ENCODE data around the gene PEBP1. TPM values are rescaled to one million over a fixed set of nuclear protein-coding genes. Genes with fewer than 3 reads are reported as not detected.

PEBP1 gene
- total RNA-seq, 1 experiment from 2014 or later, result 189 TPM

- no peak overlapping the region for H2AFZ ChIP-seq
These were observed 49.9 kb downstream of the PEBP1 start for GRCh38 chr12:118185602-118186397.

GRCh38 chr12:118187751-118188435, 52.0 kb downstream of the PEBP1 start:
- CTCF ChIA-PET, result no interaction called here

More at GRCh38 chr12:118185602-118186397, 49.9 kb downstream of the PEBP1 start:
- H3K4me2 ChIP-seq, result no peak overlapping the region
- ChIA-PET CTCF (no interaction called here), POLR2A (ENCODE audit: unreplicated experiment) (interaction anchor here (0.6 kb wide), 1 partner anchor 273 kb away, joined by 4 read pairs; no protein-coding TSS in a partner anchor)
- intact Hi-C loops (cut with micrococcal nuclease; ENCODE audit: unreplicated experiment), result no loop called here
- H3K4me3 ChIP-seq, result no peak overlapping the region
- TF ChIP-seq CTCF (conservative IDR thresholded peaks at IDR 0.05), result no peak
- no peak for TF ChIP-seq EZH2 (IDR thresholded peaks at IDR 0.05; ENCODE audit: low read depth)
- no peaks in the 10 kb centered on the region for H4K20me1 ChIP-seq (ENCODE audit: insufficient read depth)
- peaks cover 5% of the 10 kb centered on the region; the same call in 1 of the 2 replicates for H3K4me1 ChIP-seq (replicated peaks; ENCODE audit: insufficient read depth)
- no peaks in the 10 kb centered on the region for H3K27me3 ChIP-seq (ENCODE audit: insufficient read depth, low read depth)
- H3F3A ChIP-seq (ENCODE audit: insufficient read depth, low read depth), result peaks cover 8% of the 10 kb centered on the region; the same call in 1 of the 2 replicates
- no peaks in the 10 kb centered on the region; the same call in 1 of the 2 replicates for H3K36me3 ChIP-seq (ENCODE audit: low read depth)
- H3K9me3 ChIP-seq (ENCODE audit: insufficient read depth, low read depth), result no peaks in the 10 kb centered on the region
- no TSS peak for BruUV-seq (replicated peaks)
- H3K27ac ChIP-seq, result no peak overlapping the region
- H3K9me2 ChIP-seq (ENCODE audit: insufficient read depth), result no peaks in the 10 kb centered on the region
- H3K79me2 ChIP-seq (ENCODE audit: low read depth), result no peaks in the 10 kb centered on the region
- no peak for DNase-seq

More at GRCh38 chr12:118187751-118188435, 52.0 kb downstream of the PEBP1 start:
- POLR2A ChIA-PET (ENCODE audit: unreplicated experiment), result no interaction called here
- H3K27ac ChIP-seq, result no peak overlapping the region
- H2AFZ ChIP-seq, result no peak overlapping the region
- no peaks in the 10 kb centered on the region; the same call in 1 of the 2 replicates for H3K36me3 ChIP-seq (ENCODE audit: low read depth)
- no peaks in the 10 kb centered on the region for H3K9me3 ChIP-seq (ENCODE audit: insufficient read depth, low read depth)
- peaks cover 5% of the 10 kb centered on the region; the same call in 1 of the 2 replicates for H3F3A ChIP-seq (ENCODE audit: insufficient read depth, low read depth)
- BruUV-seq (replicated peaks), result no TSS peak
- H3K9me2 ChIP-seq (ENCODE audit: insufficient read depth), result no peaks in the 10 kb centered on the region
- no peaks in the 10 kb centered on the region for H3K27me3 ChIP-seq (ENCODE audit: insufficient read depth, low read depth)
- no peak for DNase-seq
- 0 out of 2 replicates have a peak, but pooled peaks cover under 1% of the 10 kb centered on the region for H3K4me1 ChIP-seq (replicated peaks; ENCODE audit: insufficient read depth)
- intact Hi-C loops (cut with micrococcal nuclease; ENCODE audit: unreplicated experiment), result no loop called here
- no peak overlapping the region for H3K4me2 ChIP-seq
- H3K79me2 ChIP-seq (ENCODE audit: low read depth), result no peaks in the 10 kb centered on the region
- no peak overlapping the region for H3K4me3 ChIP-seq
- TF ChIP-seq CTCF (conservative IDR thresholded peaks at IDR 0.05) (no peak), EZH2 (IDR thresholded peaks at IDR 0.05; ENCODE audit: low read depth) (no peak)
- no peaks in the 10 kb centered on the region for H4K20me1 ChIP-seq (ENCODE audit: insufficient read depth)

Data from PC-9 (cell line).